Cardiac fibroblast (primary cell): Measurements from ENCODE around the gene CETN2.

Experiments
- DNase-seq, 2 donors: peaks; one replicate each; pipeline versions ENCODE4 v3.0.0 to v3.0.0-alpha.2; 2010; ENCODE audit warnings: low read depth in 2 of 2
- H3K4me3 ChIP-seq, 2 donors: replicated peaks in 1 of 2; 1 replicate in 1 of 2; 2 replicates in 1 of 2; pipeline ENCODE4 v1.5.1; 2011; ENCODE audit warnings: low read depth in 2 of 2, low read length in 2 of 2, mild to moderate bottlenecking in 2 of 2, moderate library complexity in 1 of 2
- TF ChIP-seq, protein P1 (sequence below): IDR thresholded peaks from one replicate; pipeline ENCODE4 v1.5.1; 2011; ENCODE audit warnings: low read depth, mild to moderate bottlenecking, low read length, inconsistent platforms

Gene CETN2

DNA sequence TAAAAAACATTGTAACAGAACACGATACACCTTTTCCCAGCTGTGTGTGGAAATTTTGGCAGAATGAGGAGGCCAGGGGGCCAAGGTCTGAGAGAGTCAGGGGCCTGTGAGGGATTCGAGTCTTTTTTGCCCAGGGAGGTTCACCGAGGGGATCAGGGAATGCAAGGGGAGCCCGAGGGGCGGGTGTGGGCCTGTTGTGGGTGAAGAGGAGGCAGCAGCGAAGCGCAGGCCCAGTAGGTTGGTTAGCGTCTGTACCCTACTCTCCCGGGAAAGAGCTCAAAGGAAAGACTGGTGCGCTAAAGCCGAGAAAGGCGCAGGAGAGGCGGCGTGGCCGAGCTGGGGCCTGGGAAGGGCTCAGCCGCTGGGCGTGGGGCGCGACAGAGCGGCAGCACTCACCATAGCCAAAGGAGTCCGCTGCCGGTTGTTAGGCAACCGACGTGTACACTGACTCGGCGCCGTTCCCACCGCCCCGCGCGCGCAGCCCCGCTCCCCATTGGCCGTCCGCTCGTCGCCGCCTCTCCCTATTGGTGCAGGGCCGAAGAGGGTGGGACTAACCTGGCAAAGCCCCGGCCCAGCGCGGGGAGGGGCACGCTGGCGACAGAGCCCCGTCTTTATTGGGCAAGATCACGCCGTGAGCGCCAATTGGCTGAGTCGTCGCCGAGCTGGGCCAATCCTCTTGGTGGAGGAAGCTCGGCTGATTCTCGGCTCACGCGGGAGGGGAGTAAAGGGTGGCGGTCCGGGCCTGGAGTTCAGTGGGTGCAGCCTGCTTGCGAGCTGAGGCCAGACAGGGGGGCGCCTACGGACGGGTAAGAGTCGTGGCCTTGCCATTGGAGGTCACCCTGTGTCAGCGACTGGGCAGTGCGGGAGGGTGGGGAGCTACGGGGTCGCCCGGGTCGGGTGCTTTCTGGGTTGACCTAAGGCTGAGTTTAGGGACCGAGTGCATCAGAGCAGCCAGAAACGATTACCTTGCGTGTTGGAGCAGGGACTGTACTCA is at the start of gene CETN2, which contains the start of gene NSDHL:
CETN2 (minus strand) TSS at position 446 of the 994 bp plus-strand sequence; CDS start at position 399, 47 bp downstream.
NSDHL (plus strand) TSS at position 752 of the 994 bp plus-strand sequence. CDS start 15,262 bp downstream, outside the sequence.
- DNase-seq = peak; percentile 95 to 97
- peak within 1 kb of the TSS; percentile 64 to 78 for H3K4me3 ChIP-seq
- TF ChIP-seq, protein P1, sequence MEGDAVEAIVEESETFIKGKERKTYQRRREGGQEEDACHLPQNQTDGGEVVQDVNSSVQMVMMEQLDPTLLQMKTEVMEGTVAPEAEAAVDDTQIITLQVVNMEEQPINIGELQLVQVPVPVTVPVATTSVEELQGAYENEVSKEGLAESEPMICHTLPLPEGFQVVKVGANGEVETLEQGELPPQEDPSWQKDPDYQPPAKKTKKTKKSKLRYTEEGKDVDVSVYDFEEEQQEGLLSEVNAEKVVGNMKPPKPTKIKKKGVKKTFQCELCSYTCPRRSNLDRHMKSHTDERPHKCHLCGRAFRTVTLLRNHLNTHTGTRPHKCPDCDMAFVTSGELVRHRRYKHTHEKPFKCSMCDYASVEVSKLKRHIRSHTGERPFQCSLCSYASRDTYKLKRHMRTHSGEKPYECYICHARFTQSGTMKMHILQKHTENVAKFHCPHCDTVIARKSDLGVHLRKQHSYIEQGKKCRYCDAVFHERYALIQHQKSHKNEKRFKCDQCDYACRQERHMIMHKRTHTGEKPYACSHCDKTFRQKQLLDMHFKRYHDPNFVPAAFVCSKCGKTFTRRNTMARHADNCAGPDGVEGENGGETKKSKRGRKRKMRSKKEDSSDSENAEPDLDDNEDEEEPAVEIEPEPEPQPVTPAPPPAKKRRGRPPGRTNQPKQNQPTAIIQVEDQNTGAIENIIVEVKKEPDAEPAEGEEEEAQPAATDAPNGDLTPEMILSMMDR = no peak

GRCh38 chrX:152878976-152879755 is 48.6 kb upstream of the CETN2 start:
- TF ChIP-seq, protein P1 = no peak
- H3K4me3 ChIP-seq = no peak overlapping the region
- no peak for DNase-seq

DNA sequence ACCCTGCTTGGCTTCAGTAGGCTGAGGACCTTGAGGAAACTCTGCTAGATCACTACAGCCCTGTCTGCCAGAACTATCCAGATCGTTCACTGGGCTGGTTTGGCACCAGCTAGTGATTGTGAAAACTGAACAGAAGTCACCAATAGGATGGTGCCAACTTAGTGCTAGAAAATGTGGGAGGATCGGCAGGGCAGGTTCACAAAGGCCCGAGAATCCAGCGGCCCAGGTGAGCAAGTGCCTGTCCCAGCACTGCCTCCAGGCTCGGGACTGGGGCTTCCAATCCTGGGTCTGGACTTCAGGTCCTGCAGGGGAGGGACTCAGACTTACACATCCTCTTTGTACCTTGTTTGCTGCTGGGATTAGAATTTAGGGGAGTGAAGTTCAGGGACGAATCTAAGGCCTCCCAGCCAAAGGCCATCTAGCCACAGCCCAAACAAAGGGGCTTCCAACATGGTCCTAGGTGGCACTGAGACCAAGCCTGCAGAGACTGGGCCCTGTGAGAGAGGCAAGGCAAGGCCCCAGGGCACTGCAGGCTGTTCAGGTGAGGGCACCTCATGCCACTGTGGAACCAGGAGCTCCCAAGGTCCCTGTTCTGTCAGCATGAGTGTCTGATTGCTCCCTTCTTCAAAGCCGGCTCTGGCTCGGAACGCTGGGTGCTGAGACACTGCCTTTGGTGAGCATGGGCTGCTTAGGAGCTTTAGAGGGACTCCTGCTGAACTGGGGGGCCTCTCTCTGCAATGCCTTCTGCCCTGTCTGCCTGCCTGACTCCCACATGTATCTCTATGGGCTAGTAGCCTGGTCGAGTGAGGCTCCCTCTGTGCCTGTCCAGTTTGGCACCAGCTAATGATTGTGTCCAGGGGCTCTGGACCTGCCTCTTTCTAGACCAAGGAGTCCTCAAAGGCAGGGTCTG is 46.6 kb upstream of the CETN2 start:
- TF ChIP-seq, protein P1 = no peak
- DNase-seq = no peak
- no peak overlapping the region for H3K4me3 ChIP-seq

DNA sequence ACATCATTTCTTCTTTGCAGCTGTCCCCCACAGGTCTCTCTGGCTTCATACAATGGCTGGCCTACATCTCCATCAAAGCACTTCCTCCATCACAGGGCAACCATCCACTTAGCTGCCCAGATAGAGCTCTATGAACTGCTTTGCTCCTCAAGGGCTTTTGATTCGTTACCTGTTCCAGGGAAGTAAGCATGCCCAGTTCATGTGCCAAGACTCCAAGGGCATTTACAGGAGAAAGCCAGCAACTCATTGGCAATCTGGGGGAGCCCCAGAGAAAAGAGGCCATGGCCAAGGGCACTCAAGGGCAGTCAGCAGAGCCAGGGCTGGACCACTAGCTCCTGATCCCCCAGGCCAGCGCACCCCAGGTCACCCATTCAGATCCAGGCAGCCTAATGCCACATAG is 42.8 kb upstream of the CETN2 start:
- DNase-seq = no peak
- H3K4me3 ChIP-seq = no peak overlapping the region
- TF ChIP-seq, protein P1 = no peak

GRCh38 chrX:152872522-152872921 is 42.0 kb upstream of the CETN2 start:
- TF ChIP-seq, protein P1 = no peak
- H3K4me3 ChIP-seq = no peak overlapping the region
- no peak for DNase-seq

- no peak for DNase-seq
- TF ChIP-seq, protein P1 = no peak
- H3K4me3 ChIP-seq = no peak overlapping the region
These were observed 40.7 kb upstream of the CETN2 start for GRCh38 chrX:152871260-152871659.
